GM18873 (cell line): Measurements from ENCODE around the gene POGLUT3.

Experiments used
- ATAC-seq: cut with Tn5 transposase; IDR thresholded peaks from one replicate; pipeline ENCODE4 v1.9.1; 2021; ENCODE audit warnings: mild to moderate bottlenecking, moderate library complexity, moderate number of reproducible peaks; ENCODE audit not compliant: unreplicated experiment, low FRiP score

Gene POGLUT3

DNA sequence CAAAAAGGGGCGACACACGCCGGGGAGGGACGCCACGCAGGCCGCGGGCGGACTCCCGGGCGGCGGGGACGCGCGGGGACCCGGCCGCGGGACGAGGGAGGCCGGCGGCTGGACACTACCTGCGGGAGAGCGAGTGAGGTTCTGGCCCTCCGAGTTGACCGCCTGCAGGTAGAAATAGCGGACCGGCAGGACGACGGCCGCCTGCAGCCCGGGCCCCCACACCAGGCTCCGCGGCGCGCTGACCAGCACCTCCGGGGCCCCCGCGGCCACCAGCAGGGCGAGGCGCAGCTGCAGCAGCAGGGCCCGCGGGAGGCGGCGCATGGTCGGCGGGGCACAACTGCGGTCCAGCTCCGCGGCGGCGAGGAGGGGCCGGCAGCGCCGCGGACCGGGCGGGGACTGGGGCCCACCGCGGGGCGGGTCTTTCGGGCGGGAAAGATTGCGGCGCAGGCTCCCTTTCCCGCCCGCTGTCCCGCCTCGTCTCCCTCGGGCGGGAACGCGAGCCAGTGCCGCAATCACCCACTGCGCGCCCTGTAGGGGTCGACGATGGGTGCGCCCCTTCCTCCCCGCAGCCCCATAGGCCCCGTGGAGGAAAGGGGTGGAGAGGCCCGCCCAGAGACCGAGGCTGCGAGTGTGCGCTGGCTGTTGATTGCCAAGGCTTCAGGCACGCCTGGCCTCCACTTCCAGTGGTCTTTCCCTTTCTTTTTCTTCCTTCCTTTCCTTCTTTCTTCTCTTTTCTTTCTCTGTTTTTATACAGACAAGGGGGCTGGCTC lies at the start of gene POGLUT3:
Gene POGLUT3, minus strand, starts transcription at position 339 of the 770 bp plus-strand sequence. Its CDS starts 18 bp downstream, at position 321.
- peak; percentile 33 for ATAC-seq

GRCh38 chr11:108545909-108546501 lies 47.8 kb upstream of the POGLUT3 start:
- ATAC-seq: no peak

- ATAC-seq: no peak
Measured at GRCh38 chr11:108543316-108543964, 45.3 kb upstream of the POGLUT3 start.

- no peak for ATAC-seq
Measured at GRCh38 chr11:108541531-108541930, 43.3 kb upstream of the POGLUT3 start.

GRCh38 chr11:108538502-108538901 lies 40.3 kb upstream of the POGLUT3 start:
- no peak for ATAC-seq

GRCh38 chr11:108538022-108538424 lies 39.8 kb upstream of the POGLUT3 start:
- ATAC-seq: no peak

DNA sequence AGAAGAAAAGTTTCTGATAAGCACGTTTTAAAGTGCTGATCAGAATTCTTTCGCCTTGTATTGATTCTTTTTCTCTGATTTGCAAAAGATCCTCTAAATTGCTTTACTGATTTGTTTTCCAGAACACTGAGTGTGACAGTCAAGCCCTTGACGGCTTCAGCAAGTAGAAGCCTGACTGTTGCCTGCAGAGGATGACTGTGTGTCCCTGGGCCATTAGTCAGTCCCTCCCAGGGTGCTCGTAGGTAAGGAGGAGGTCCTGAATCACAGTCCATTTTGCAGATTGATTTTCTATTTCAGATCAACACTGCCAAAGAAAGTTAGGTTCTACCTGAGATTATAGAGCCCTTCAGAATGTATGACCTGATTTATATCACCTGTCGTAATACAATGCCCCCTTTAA lies 38.6 kb upstream of the POGLUT3 start:
- ATAC-seq: no peak

GRCh38 chr11:108535384-108535955 lies 37.3 kb upstream of the POGLUT3 start:
- ATAC-seq: no peak

GRCh38 chr11:108534274-108534882 lies 36.2 kb upstream of the POGLUT3 start:
- ATAC-seq: no peak

- no peak for ATAC-seq
Measured at GRCh38 chr11:108530426-108530825, 32.2 kb upstream of the POGLUT3 start.

- no peak for ATAC-seq
Measured at GRCh38 chr11:108527382-108527781, 29.2 kb upstream of the POGLUT3 start.

DNA sequence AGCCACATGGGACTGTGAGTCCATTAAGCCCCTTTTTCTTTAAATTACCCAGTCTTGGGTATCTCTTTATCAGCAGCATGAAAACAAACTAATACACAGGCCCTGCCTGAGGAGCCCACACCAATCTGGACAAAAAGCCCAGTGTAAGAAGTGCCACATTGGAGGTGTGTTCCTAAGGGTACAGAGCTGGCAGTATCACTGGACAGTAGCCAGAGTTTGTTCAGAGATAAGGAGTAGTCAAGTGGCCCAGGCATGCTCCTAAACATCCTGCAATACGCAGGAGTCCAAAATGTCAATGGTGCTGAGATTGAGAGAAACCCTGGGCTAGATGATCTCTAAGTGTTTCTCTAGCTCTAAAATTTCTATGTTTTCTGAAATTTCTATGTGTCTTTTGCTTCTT lies 27.0 kb upstream of the POGLUT3 start:
- no peak for ATAC-seq

DNA sequence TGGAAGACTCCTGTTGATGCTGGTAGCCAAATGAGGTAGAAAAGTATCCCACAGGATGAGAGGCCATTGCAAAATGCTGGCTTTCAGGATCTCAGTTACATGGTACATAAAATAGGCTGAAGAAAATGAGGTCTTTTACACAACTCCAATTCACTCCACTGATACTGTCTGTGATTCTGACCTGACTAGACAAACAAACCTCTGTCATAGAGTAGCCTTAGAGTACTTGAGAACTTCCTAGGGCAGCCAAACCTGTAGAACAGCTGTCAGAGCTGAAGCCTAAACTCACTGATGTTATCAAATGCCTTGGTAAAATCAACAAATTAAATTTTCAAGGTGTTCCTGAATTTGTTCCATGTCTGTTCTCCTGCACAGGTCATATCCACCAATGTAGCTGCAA lies 26.2 kb upstream of the POGLUT3 start:
- no peak for ATAC-seq

DNA sequence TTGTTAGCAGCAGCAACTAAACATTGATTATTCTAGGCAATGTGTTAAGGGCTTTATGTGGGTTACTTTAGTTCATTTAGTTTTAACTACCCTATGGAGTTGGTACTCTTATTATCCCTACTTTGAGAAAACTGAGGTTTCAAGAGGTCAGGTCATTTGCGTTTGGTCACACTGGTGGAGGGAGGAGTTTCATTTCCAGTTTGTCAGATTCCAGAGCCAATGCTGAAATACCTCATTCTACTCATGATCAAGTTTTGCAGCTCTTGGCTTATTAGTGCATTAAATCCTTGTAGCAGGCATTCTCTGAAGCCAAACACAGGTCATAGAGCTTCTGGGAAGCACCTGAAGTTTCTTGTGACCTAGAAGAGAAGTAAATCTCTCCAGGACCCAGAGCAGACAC lies 24.1 kb upstream of the POGLUT3 start:
- ATAC-seq: no peak

DNA sequence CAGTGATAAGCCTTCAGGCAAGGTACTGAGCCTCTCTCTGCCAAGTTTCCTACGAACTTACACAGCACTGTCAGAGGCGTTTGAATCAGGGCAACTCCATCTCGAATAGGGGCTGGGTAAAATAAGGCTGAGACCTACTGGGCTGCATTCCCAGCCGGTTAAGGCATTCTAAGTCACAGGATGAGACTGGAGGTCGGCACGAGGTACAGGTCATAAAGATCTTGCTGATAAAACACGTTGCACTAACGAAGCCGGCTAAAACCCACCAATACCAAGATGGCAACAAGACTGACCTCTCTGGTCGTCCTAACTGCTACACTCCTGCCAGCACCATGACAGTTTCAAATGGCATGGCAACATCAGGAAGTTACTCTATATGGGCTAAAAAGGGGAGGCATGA lies 20.4 kb upstream of the POGLUT3 start:
- no peak for ATAC-seq

DNA sequence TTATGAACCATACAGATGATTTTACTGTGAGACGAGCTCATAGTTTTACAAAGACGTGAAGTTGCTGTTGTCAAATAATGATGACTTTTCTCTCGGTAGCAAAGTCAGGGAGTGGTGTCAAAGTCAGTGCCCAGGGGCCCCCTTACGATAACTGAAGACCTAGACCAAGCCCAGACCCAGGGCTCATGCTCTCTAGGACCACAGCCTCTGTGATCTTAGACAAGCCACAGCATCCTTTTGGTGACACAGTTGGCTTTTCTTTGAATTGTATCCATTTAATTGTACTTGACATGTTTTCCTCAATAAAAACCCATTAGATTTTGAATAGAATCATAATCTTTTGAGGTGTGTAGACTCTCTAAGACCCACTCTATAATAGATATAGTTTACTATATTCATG lies 17.9 kb upstream of the POGLUT3 start:
- ATAC-seq: no peak

DNA sequence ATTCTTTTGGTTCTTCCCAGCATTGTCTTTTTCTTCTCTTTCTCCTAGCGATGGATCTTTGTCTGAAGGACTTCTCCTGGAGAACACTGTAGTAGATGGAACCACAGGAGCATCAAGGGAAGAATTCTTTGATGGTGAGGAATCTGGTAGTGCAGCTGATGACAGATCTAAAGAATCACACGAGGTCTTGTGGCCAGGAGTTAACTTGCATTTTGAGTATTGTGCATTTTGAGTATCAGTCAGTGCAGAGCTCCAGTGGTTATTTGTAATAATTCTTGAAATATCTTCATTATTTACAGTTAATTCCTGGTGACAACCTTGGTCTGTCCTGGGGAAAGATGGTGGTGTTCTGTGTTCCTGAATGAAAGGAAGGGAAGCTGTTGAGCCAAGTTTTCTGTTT lies 14.5 kb upstream of the POGLUT3 start:
- ATAC-seq: no peak

- no peak for ATAC-seq
Measured at GRCh38 chr11:108511851-108512474, 13.8 kb upstream of the POGLUT3 start.

DNA sequence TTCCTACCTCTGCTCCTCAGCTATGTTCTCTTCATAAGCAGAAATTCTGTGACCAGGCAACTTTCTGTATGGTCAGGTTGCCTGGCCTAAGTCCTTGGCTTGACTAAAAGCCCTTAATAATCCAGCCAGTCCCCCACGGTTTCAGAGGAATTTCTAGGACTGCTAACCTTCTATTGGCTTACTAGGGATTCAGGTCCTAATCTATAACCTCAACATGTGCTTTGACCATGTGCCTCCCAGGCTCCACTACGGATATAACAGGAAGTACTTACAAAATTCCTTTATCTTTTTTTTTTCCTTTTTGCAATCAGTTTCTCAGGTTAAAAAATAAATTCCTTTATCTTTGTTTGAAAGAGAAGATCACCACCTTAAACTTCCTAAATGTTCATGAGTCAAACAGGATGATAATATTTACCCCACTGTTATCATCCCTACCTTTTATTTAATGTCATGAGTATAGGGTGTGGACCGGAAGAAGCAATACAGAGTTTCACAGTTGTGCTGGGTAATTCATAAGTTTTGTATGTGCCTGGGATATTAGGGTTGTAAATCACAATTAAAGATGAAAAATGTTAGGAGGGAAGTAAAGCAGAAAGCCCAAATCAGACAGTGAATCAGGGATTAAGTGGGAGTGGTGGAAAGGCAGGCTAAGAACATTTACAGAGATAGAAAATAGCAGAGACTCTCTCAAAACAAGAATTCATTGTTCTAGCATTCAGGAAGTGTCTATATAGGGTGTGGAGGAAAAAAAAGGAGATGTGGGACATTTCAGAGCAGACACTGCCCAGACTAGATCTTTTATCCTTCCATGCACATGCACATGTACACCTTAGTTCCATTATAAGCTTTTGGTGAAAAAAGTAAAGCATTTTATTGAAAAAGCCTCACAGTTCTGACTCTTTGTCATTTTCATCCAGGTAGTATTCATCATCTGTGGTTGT lies 10.7 kb upstream of the POGLUT3 start:
- ATAC-seq: no peak
